ENCODE results near the gene DYNC2H1.

Gene DYNC2H1

DNA sequence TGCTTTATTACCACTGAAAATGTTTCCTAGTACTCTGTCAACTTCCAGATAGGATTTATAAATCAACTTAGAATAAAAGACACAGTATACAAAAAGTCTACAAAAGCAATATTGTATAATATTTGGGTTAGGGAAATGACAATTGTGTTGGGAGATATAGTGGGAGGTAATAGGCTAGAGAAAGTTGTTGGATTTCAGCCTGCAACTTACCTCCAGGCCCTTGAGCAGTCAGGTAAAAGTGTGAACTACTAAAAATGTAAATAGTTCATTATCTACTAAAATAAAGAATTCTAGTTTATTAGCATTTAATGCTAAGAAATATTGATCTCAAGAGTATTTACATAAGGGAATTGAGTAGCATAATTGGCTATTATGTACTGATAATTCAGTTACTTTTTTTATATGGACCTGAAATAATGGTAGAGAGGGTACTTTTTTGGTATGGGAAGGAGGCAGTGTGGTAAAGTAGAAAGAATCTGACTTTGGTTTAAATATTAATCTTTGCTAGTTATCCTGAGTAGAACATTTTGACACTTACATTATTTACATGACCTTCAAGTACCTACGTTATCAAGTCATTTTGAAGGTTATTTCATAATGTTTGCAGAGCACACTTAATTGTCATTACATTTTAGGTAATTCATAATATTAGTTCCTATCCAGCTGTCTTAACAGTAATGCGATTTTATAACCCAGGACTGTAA lies 55.0 kb downstream of the DYNC2H1 start:
- no peaks in the 10 kb centered on the region for H3K9me3 ChIP-seq (ENCODE audit: insufficient read depth, low read length)
- no peak overlapping the region for H3K27ac ChIP-seq (ENCODE audit: low read length)
- TF ChIP-seq EZH2phosphoT487 (IDR thresholded peaks at IDR 0.05; ENCODE audit: low read depth), result no peak
- TF ChIP-seq CTCF (IDR thresholded peaks at IDR 0.05; ENCODE audit: low read depth, low read length), result no peak
- H3K4me2 ChIP-seq (ENCODE audit: low read length), result no peak overlapping the region
- H4K20me1 ChIP-seq (ENCODE audit: insufficient read depth, low read length), result no peaks in the 10 kb centered on the region
- H3K27me3 ChIP-seq (ENCODE audit: low read depth, low read length), result no peaks in the 10 kb centered on the region
- no peak overlapping the region for H3K9ac ChIP-seq (ENCODE audit: low read length)
- no peak overlapping the region for H3K4me3 ChIP-seq (ENCODE audit: low read length)
- H3K79me2 ChIP-seq (ENCODE audit: low read length), result no peaks in the 10 kb centered on the region
- H3K36me3 ChIP-seq (replicated peaks; ENCODE audit: low read depth, low read length), result no peaks in the 10 kb centered on the region
- H3K4me1 ChIP-seq (ENCODE audit: low read length), result no peaks in the 10 kb centered on the region
- H2AFZ ChIP-seq (ENCODE audit: low read depth, low read length), result no peak overlapping the region

DNA sequence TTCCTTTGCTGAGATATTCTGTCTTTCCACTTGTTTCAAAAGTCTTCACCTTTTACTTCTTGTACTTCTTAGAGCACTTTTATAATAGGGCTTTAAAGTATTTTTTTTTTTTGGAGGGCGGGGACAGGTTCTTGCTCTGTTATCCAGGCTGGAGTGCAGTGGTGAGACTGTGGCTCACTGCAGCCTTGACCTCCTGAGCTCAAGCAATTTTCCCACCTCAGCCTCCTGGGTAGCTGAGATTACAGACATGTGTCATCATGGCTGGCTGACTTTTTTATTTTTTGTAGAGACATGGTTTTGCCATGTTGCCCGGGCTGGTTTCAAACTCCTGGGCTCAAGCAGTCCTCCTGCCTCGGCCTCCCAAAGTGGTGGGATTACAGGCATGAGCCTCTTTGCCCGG lies 57.9 kb downstream of the DYNC2H1 start:
- Histone ChIP-seq H3K4me3 (ENCODE audit: low read length) (no peak overlapping the region), H3K27ac (ENCODE audit: low read length) (no peak overlapping the region), H3K9me3 (ENCODE audit: insufficient read depth, low read length) (no peaks in the 10 kb centered on the region), H4K20me1 (ENCODE audit: insufficient read depth, low read length) (no peaks in the 10 kb centered on the region), H3K27me3 (ENCODE audit: low read depth, low read length) (no peaks in the 10 kb centered on the region), H3K4me2 (ENCODE audit: low read length) (no peak overlapping the region), H3K36me3 (replicated peaks; ENCODE audit: low read depth, low read length) (no peaks in the 10 kb centered on the region), H3K79me2 (ENCODE audit: low read length) (no peaks in the 10 kb centered on the region), H2AFZ (ENCODE audit: low read depth, low read length) (no peak overlapping the region), H3K4me1 (ENCODE audit: low read length) (no peaks in the 10 kb centered on the region), H3K9ac (ENCODE audit: low read length) (no peak overlapping the region)
- TF ChIP-seq CTCF (IDR thresholded peaks at IDR 0.05; ENCODE audit: low read depth, low read length) (no peak), EZH2phosphoT487 (IDR thresholded peaks at IDR 0.05; ENCODE audit: low read depth) (no peak)

GRCh38 chr11:103170865-103171264 lies 61.6 kb downstream of the DYNC2H1 start:
- no peaks in the 10 kb centered on the region for H3K4me1 ChIP-seq (ENCODE audit: low read length)
- no peak overlapping the region for H3K9ac ChIP-seq (ENCODE audit: low read length)
- H2AFZ ChIP-seq (ENCODE audit: low read depth, low read length), result no peak overlapping the region
- no peak overlapping the region for H3K4me2 ChIP-seq (ENCODE audit: low read length)
- H3K4me3 ChIP-seq (ENCODE audit: low read length), result no peak overlapping the region
- no peak overlapping the region for H3K27ac ChIP-seq (ENCODE audit: low read length)
- no peaks in the 10 kb centered on the region for H4K20me1 ChIP-seq (ENCODE audit: insufficient read depth, low read length)
- H3K9me3 ChIP-seq (ENCODE audit: insufficient read depth, low read length), result no peaks in the 10 kb centered on the region
- no peaks in the 10 kb centered on the region for H3K27me3 ChIP-seq (ENCODE audit: low read depth, low read length)
- no peak for TF ChIP-seq CTCF (IDR thresholded peaks at IDR 0.05; ENCODE audit: low read depth, low read length)
- no peak for TF ChIP-seq EZH2phosphoT487 (IDR thresholded peaks at IDR 0.05; ENCODE audit: low read depth)
- no peaks in the 10 kb centered on the region for H3K79me2 ChIP-seq (ENCODE audit: low read length)
- H3K36me3 ChIP-seq (replicated peaks; ENCODE audit: low read depth, low read length), result no peaks in the 10 kb centered on the region

GRCh38 chr11:103175461-103176129 lies 66.4 kb downstream of the DYNC2H1 start:
- Histone ChIP-seq H3K9me3 (ENCODE audit: insufficient read depth, low read length) (no peaks in the 10 kb centered on the region), H3K79me2 (ENCODE audit: low read length) (no peaks in the 10 kb centered on the region), H4K20me1 (ENCODE audit: insufficient read depth, low read length) (no peaks in the 10 kb centered on the region), H3K4me3 (ENCODE audit: low read length) (no peak overlapping the region), H3K36me3 (replicated peaks; ENCODE audit: low read depth, low read length) (no peaks in the 10 kb centered on the region), H3K27ac (ENCODE audit: low read length) (no peak overlapping the region), H3K4me1 (ENCODE audit: low read length) (no peaks in the 10 kb centered on the region), H2AFZ (ENCODE audit: low read depth, low read length) (no peak overlapping the region), H3K27me3 (ENCODE audit: low read depth, low read length) (no peaks in the 10 kb centered on the region), H3K4me2 (ENCODE audit: low read length) (no peak overlapping the region), H3K9ac (ENCODE audit: low read length) (no peak overlapping the region)
- no peak for TF ChIP-seq EZH2phosphoT487 (IDR thresholded peaks at IDR 0.05; ENCODE audit: low read depth)
- TF ChIP-seq CTCF (IDR thresholded peaks at IDR 0.05; ENCODE audit: low read depth, low read length), result no peak
